HepG2 (cell line): ENCODE results near the gene CERS3. TPM values are rescaled to one million over a fixed set of nuclear protein-coding genes. Genes with fewer than 3 reads are reported as not detected.

Source experiments
- BRF2 ChIP-seq: sonication (generic); formaldehyde crosslinking; IDR thresholded peaks from 2 replicates; pipeline ENCODE4 v1.8.1; 2022; ENCODE audit warnings: mild to moderate bottlenecking, missing genetic modification reagents
- HNRNPK ChIP-seq: fragments of 200-400 bp; formaldehyde crosslinking; IDR thresholded peaks from 2 replicates; pipeline ENCODE4 v1.6.1; 2018; ENCODE audit warnings: low read length, low read depth, moderate library complexity, mild to moderate bottlenecking; ENCODE audit not compliant: poor library complexity, severe bottlenecking
- KDM1A ChIP-seq: IDR thresholded peaks from 2 replicates; pipeline ENCODE4 v1.6.1; 2016; ENCODE audit warnings: missing compliant biosample characterization
- KIAA2018 ChIP-seq: sonication (generic); formaldehyde crosslinking; IDR thresholded peaks from 2 replicates; pipeline ENCODE4 v1.5.0; 2020; ENCODE audit warnings: mild to moderate bottlenecking, missing genetic modification reagents, borderline replicate concordance
- NCOR1 ChIP-seq: fragments of 200-600 bp; sonication (generic); IDR thresholded peaks from 2 replicates; pipeline ENCODE4 v1.7.0; 2017; ENCODE audit warnings: antibody characterized with exemption, low read length, borderline replicate concordance
- NFAT5 ChIP-seq: sonication (generic); formaldehyde crosslinking; IDR thresholded peaks from 2 replicates; pipeline ENCODE4 v1.4.0; 2020; ENCODE audit warnings: missing genetic modification reagents
- POGZ ChIP-seq: sonication (generic); formaldehyde crosslinking; IDR thresholded peaks from 2 replicates; pipeline ENCODE4 v1.4.0; 2020; ENCODE audit warnings: mild to moderate bottlenecking, missing genetic modification reagents
- SP1 ChIP-seq, 2 experiments: fragments of 450-650 bp in 1 of 2; sonication (generic) in 1 of 2; formaldehyde crosslinking in 1 of 2; IDR thresholded peaks; 2 replicates each; pipeline versions ENCODE4 v1.4.0 to v1.6.1; 2016 to 2020; ENCODE audit warnings: missing genetic modification reagents in 1 of 2
- SP2 ChIP-seq: sonication (generic); formaldehyde crosslinking; IDR thresholded peaks from 2 replicates; pipeline ENCODE4 v1.5.1; 2020; ENCODE audit warnings: mild to moderate bottlenecking, missing genetic modification reagents
- ZNF207 ChIP-seq: fragments of 450-650 bp; IDR thresholded peaks from 2 replicates; pipeline ENCODE4 v1.6.1; 2016; ENCODE audit warnings: antibody characterized with exemption, borderline replicate concordance
- ZNF232 ChIP-seq: sonication (generic); formaldehyde crosslinking; IDR thresholded peaks from 2 replicates; pipeline ENCODE4 v1.4.0; 2020; ENCODE audit warnings: missing genetic modification reagents, borderline replicate concordance
- ZNF263 ChIP-seq: sonication (generic); formaldehyde crosslinking; IDR thresholded peaks from 2 replicates; pipeline ENCODE4 v1.4.0; 2020; ENCODE audit warnings: missing genetic modification reagents
- ZNF629 ChIP-seq: sonication (generic); formaldehyde crosslinking; conservative IDR thresholded peaks from 2 replicates; pipeline ENCODE4 v1.5.0; 2020; ENCODE audit warnings: missing genetic modification reagents
- polyA plus RNA-seq, 8 experiments: library from polyadenylated mRNA; depleted of rRNA in 3 of 8; stranded (reverse) in 7 of 8; unstranded in 1 of 8; fragments of >200 nt; fragmentation: Illumina TruSeq in 4 of 8; extraction: Trizol in 4 of 8; gene quantifications; 2 replicates each; pipeline versions ENCODE4 v1.2.1 to v1.2.3, GENCODE V29; 2011 to 2016; ENCODE audit warnings: low read depth in 4 of 8, missing spikeins in 1 of 8, mixed read lengths in 1 of 8; ENCODE audit not compliant: insufficient read depth in 1 of 8
- total RNA-seq, 5 experiments: library from RNA; depleted of rRNA; stranded (reverse); fragments of >200 nt; fragmentation: Illumina TruSeq; extraction: Trizol; gene quantifications; 2 replicates each; pipeline ENCODE4 v1.2.3, GENCODE V29; 2016; ENCODE audit warnings: low read depth in 1 of 5

Gene CERS3
- total and polyA plus RNA-seq, 2 of the 13 experiments (the other 11 are each of a cell fraction or from before 2014, with no cell fraction given): not detected

GRCh38 chr15:100350434-100351226 is 178.1 kb downstream of the CERS3 start (continued):
- TF ChIP-seq ZNF263 (CRISPR knock-in tag) (no peak), SP1 (IDR thresholded peaks at IDR 0.05) (no peak), SP1 (CRISPR knock-in tag; IDR thresholded peaks at IDR 0.05) (no peak), ZNF629 (CRISPR knock-in tag) (no peak), BRF2 (CRISPR knock-in tag) (no peak), NCOR1 (0 out of 2 replicates have a peak, but pooled peaks have one; percentile 58), KIAA2018 (no peak), SP2 (CRISPR knock-in tag) (no peak), HNRNPK (no peak), NFAT5 (no peak), POGZ (CRISPR knock-in tag) (no peak), KDM1A (CRISPR knock-in tag) (no peak; the same call in 1 of the 2 replicates), ZNF207 (no peak), ZNF232 (CRISPR knock-in tag) (no peak; the same call in 1 of the 2 replicates)
